Endothelial cell of umbilical vein (primary cell): ENCODE data around the gene WNT6. TPM values are rescaled to one million over a fixed set of nuclear protein-coding genes. Genes with fewer than 3 reads are reported as not detected.

ENCODE experiments used
- BruUV-seq: library from RNA; stranded (reverse); fragments of 400-500 nt; replicated peaks from 2 replicates; lab custom pipeline; 2021; lab: Mats Ljungman, UMichigan
- CTCF ChIA-PET: fragments of 300-600, 350-600 bp; sonication (Branson Sonifier 250); formaldehyde crosslinking; loops from one replicate; lab custom pipeline; 2021; ENCODE audit warnings: antibody characterized with exemption, inconsistent platforms; lab: Charles Lee
- POLR2A ChIA-PET: fragments of 300-600, 350-600 bp; sonication (Branson Sonifier 250); formaldehyde crosslinking; loops from one replicate; lab custom pipeline; 2021; ENCODE audit warnings: antibody characterized with exemption, inconsistent platforms; lab: Charles Lee
- DNase-seq: peaks from one replicate; pipeline ENCODE4 v3.0.0-alpha.2; 2011; ENCODE audit warnings: low read depth, low spot score
- FAIRE-seq: peaks from 2 replicates; lab custom pipeline; 2011; peaks lifted over from hg19 to GRCh38; lab: Jason Lieb, UNC
- H2AFZ ChIP-seq: 2 replicates; pipeline ENCODE4 v1.6.0; 2012; ENCODE audit warnings: low read depth, low read length, control low read depth, inconsistent platforms
- H3K27ac ChIP-seq: 2 replicates; pipeline ENCODE4 v1.5.1; 2011; ENCODE audit warnings: low read depth, mild to moderate bottlenecking, control low read depth, low read length, moderate library complexity; ENCODE audit not compliant: insufficient read depth
- H3K27me3 ChIP-seq, 2 experiments: 2 replicates each; pipeline versions ENCODE4 v1.6.0 to v1.6.1; 2011; ENCODE audit warnings: low read length in 2 of 2, mixed read lengths in 1 of 2; ENCODE audit not compliant: control insufficient read depth in 2 of 2, insufficient read depth in 2 of 2
- H3K36me3 ChIP-seq, 2 experiments: 2 replicates in 1 of 2; 3 replicates in 1 of 2; pipeline ENCODE4 v1.5.1; 2011; ENCODE audit warnings: low read length in 2 of 2, mild to moderate bottlenecking in 1 of 2, moderate library complexity in 1 of 2; ENCODE audit not compliant: control insufficient read depth in 2 of 2, insufficient read depth in 2 of 2; ENCODE audit errors: extremely low read depth in 1 of 2
- H3K4me1 ChIP-seq: 3 replicates; pipeline ENCODE4 v1.5.1; 2011; ENCODE audit warnings: mild to moderate bottlenecking, low read length; ENCODE audit not compliant: control insufficient read depth, insufficient read depth; ENCODE audit errors: extremely low read depth
- H3K4me2 ChIP-seq: 2 replicates; pipeline ENCODE4 v1.6.1; 2011; ENCODE audit warnings: low read length, control low read depth, mixed read lengths; ENCODE audit not compliant: insufficient read depth
- H3K4me3 ChIP-seq, 3 experiments: fragments of 200-600 bp in 1 of 3; sonication (generic), shearing (Covaris generic) in 1 of 3; replicated peaks in 1 of 3; 2 replicates each; pipeline ENCODE4 v1.5.1; 2011 to 2016; ENCODE audit warnings: control low read depth in 3 of 3, low read length in 3 of 3, mild to moderate bottlenecking in 2 of 3, inconsistent platforms in 1 of 3, low read depth in 1 of 3, moderate library complexity in 1 of 3; ENCODE audit not compliant: insufficient read depth in 1 of 3
- H3K79me2 ChIP-seq: 2 replicates; pipeline ENCODE4 v1.6.0; 2012; ENCODE audit warnings: low read length, inconsistent platforms; ENCODE audit not compliant: control insufficient read depth, insufficient read depth
- H3K9ac ChIP-seq: replicated peaks from 2 replicates; pipeline ENCODE3; 2011; ENCODE audit warnings: low read length, control low read depth; ENCODE audit not compliant: insufficient read depth; ENCODE audit errors: extremely low read depth
- H3K9me1 ChIP-seq: replicated peaks from 3 replicates; pipeline ENCODE4 v1.6.0; 2011; ENCODE audit warnings: mild to moderate bottlenecking, low read length; ENCODE audit not compliant: control insufficient read depth, insufficient read depth; ENCODE audit errors: extremely low read depth
- H3K9me3 ChIP-seq: replicated peaks from 2 replicates; pipeline ENCODE4 v1.5.1; 2012; ENCODE audit warnings: low read length, inconsistent platforms; ENCODE audit not compliant: control insufficient read depth, insufficient read depth
- H4K20me1 ChIP-seq: replicated peaks from 2 replicates; pipeline ENCODE3; 2011; ENCODE audit warnings: mild to moderate bottlenecking, low read length; ENCODE audit not compliant: control insufficient read depth, insufficient read depth; ENCODE audit errors: extremely low read depth
- CTCF ChIP-seq, 2 donors: IDR thresholded peaks; 1 replicate in 1 of 2; 2 replicates in 1 of 2; pipeline ENCODE4 v1.5.1; 2011; ENCODE audit warnings: low read length in 2 of 2, mild to moderate bottlenecking in 2 of 2, moderate library complexity in 2 of 2, control low read depth in 1 of 2, inconsistent platforms in 1 of 2, low read depth in 1 of 2; ENCODE audit not compliant: insufficient read depth in 1 of 2; ENCODE audit errors: extremely low read depth in 1 of 2
- EZH2 ChIP-seq: IDR thresholded peaks from 2 replicates; pipeline ENCODE4 v1.6.1; 2012; ENCODE audit warnings: borderline replicate concordance, low read depth, mild to moderate bottlenecking, moderate library complexity, low read length, inconsistent platforms; ENCODE audit not compliant: severe bottlenecking
- FOS ChIP-seq: IDR thresholded peaks from 2 replicates; pipeline ENCODE4 v1.6.1; 2011; ENCODE audit warnings: mild to moderate bottlenecking, low read length, moderate library complexity, borderline replicate concordance; ENCODE audit not compliant: insufficient read depth
- GATA2 ChIP-seq: IDR thresholded peaks from 2 replicates; pipeline ENCODE4 v1.7.0; 2011; ENCODE audit warnings: low read depth, mild to moderate bottlenecking, moderate library complexity, mixed read lengths, low read length; ENCODE audit not compliant: insufficient read length, insufficient read depth
- JUN ChIP-seq: IDR thresholded peaks from 2 replicates; pipeline ENCODE4 v1.6.1; 2011; ENCODE audit warnings: borderline replicate concordance, low read depth; ENCODE audit not compliant: insufficient read length, insufficient read depth
- MAX ChIP-seq: IDR thresholded peaks from 2 replicates; pipeline ENCODE4 v1.6.1; 2011; ENCODE audit not compliant: insufficient read depth, insufficient read length
- MYC ChIP-seq: IDR thresholded peaks from one replicate; pipeline ENCODE4 v1.6.1; 2011; ENCODE audit warnings: mild to moderate bottlenecking, low read depth, low read length
- POLR2A ChIP-seq: IDR thresholded peaks from 2 replicates; pipeline ENCODE4 v1.6.1; 2012; ENCODE audit warnings: low read depth, mild to moderate bottlenecking, control low read depth, low read length
- POLR2AphosphoS5 ChIP-seq: IDR thresholded peaks from 2 replicates; pipeline ENCODE4 v1.6.1; 2012; ENCODE audit warnings: low read depth, mild to moderate bottlenecking, control low read depth, low read length, moderate library complexity; ENCODE audit not compliant: insufficient read depth
- dilution Hi-C: fragments of 300-500 bp; cut with MboI; formaldehyde crosslinking; loops from one replicate; pipeline ENCODE4 v1.15.0; 2019; ENCODE audit warnings: low sequenced_read_pairs; ENCODE audit not compliant: extremely low pct_ligation_motif_present
- intact Hi-C: fragments of 100-400 bp; cut with micrococcal nuclease; formaldehyde crosslinking; loops from one replicate; pipeline ENCODE4 v1.10.0; 2022
- polyA plus RNA-seq, 4 experiments: library from polyadenylated mRNA; depleted of rRNA in 3 of 4; stranded (reverse) in 3 of 4; unstranded in 1 of 4; fragments of >200 nt; gene quantifications; 2 replicates each; pipeline versions ENCODE4 v1.2.1 to v1.2.3, GENCODE V29; 2011 to 2012; ENCODE audit warnings: missing spikeins in 1 of 4
- total RNA-seq: library from RNA; stranded (reverse); gene quantifications from 2 replicates; pipeline ENCODE4 v1.2.3, GENCODE V29; 2021

Gene WNT6
- total and polyA plus RNA-seq, 2 donors (not counting 3 experiments of a cell fraction or from before 2014, with no cell fraction given) = not detected

GRCh38 chr2:218861645-218862318, 2.2 kb downstream of the WNT6 start:
- TF ChIP-seq FOS = no peak
- TF ChIP-seq POLR2AphosphoS5 = no peak
- TF ChIP-seq POLR2A = no peak
- TF ChIP-seq MYC = no peak
- TF ChIP-seq GATA2 = no peak
- TF ChIP-seq MAX = no peak
- no peak for TF ChIP-seq CTCF (IDR thresholded peaks at IDR 0.05; ENCODE audit: extremely low read depth in 1 of 2, insufficient read depth in 1 of 2, low read depth in 1 of 2, low read length in 2 of 2)
- no peak for TF ChIP-seq JUN
- no peak for TF ChIP-seq EZH2
- ChIA-PET POLR2A (no interaction called here), CTCF (interaction anchor here (1.2 to 1.8 kb wide), 2 partner anchors 31 to 293 kb away, joined by 6 read pairs; no protein-coding TSS in a partner anchor)
- Histone ChIP-seq H3K4me2 (no peak overlapping the region), H3K36me3 (no peaks in the 10 kb centered on the region), H3K4me1 (no peaks in the 10 kb centered on the region), H3K9ac (no peak overlapping the region), H4K20me1 (no peaks in the 10 kb centered on the region), H3K9me3 (no peaks in the 10 kb centered on the region), H3K27ac (no peak overlapping the region), H3K9me1 (no peaks in the 10 kb centered on the region), H3K4me3 (no peak overlapping the region), H3K27me3 (peaks cover 48 to 55% of the 10 kb centered on the region in 2 experiments), H3K79me2 (no peaks in the 10 kb centered on the region), H2AFZ (no peak overlapping the region)
- BruUV-seq = no TSS peak
- intact Hi-C loops (no loop called here), dilution Hi-C loops (no loop called here)
- DNase-seq (no peak), FAIRE-seq (no peak)
